ENCODE results near the gene DHX34.
"Not testable (repeated sequence)": the region's sequence is repeated elsewhere in the genome, so short reads cannot be mapped to it uniquely, and the experiment has no call there.

The DHX34 gene

GRCh38 chr19:47389150-47389556, 40.0 kb downstream of the DHX34 start:
- DNase-seq (ENCODE audit: low spot score): no peak

- no peak for DNase-seq (ENCODE audit: low spot score)
Measured at GRCh38 chr19:47390533-47391488, 41.7 kb downstream of the DHX34 start.

GRCh38 chr19:47391510-47392223, 42.6 kb downstream of the DHX34 start:
- DNase-seq (ENCODE audit: low spot score): peak; percentile 85

- DNase-seq (ENCODE audit: low spot score): no peak
Measured at GRCh38 chr19:47398707-47399597, 49.8 kb downstream of the DHX34 start.

- no peak for DNase-seq (ENCODE audit: low spot score)
Measured at GRCh38 chr19:47402504-47402903, 53.4 kb downstream of the DHX34 start.

GRCh38 chr19:47404334-47405196, 55.5 kb downstream of the DHX34 start:
- no peak for DNase-seq (ENCODE audit: low spot score)

- no peak for DNase-seq (ENCODE audit: low spot score)
Measured at GRCh38 chr19:47405197-47405550, 56.1 kb downstream of the DHX34 start.

GRCh38 chr19:47405854-47406417, 56.8 kb downstream of the DHX34 start:
- no peak for DNase-seq (ENCODE audit: low spot score)

- no peak for DNase-seq (ENCODE audit: low spot score)
Measured at GRCh38 chr19:47406711-47407416, 57.7 kb downstream of the DHX34 start.

- DNase-seq (ENCODE audit: low spot score): no peak
Measured at GRCh38 chr19:47407417-47407774, 58.3 kb downstream of the DHX34 start.

GRCh38 chr19:47408156-47408938, 59.2 kb downstream of the DHX34 start:
- no peak for DNase-seq (ENCODE audit: low spot score)

- DNase-seq (ENCODE audit: low spot score): no peak
Measured at GRCh38 chr19:47411101-47411500, 62.0 kb downstream of the DHX34 start.

- DNase-seq (ENCODE audit: low spot score): not testable (repeated sequence)
Measured at GRCh38 chr19:47411696-47412095, 62.6 kb downstream of the DHX34 start.

- DNase-seq (ENCODE audit: low spot score): no peak
Measured at GRCh38 chr19:47413941-47414340, 64.8 kb downstream of the DHX34 start.

GRCh38 chr19:47414469-47414868, 65.4 kb downstream of the DHX34 start:
- peak; percentile 17 for DNase-seq (ENCODE audit: low spot score)

- no peak for DNase-seq (ENCODE audit: low spot score)
Measured at GRCh38 chr19:47415953-47416642, 67.0 kb downstream of the DHX34 start.

- no peak for DNase-seq (ENCODE audit: low spot score)
Measured at GRCh38 chr19:47416643-47416985, 67.5 kb downstream of the DHX34 start.

GRCh38 chr19:47417107-47417745, 68.1 kb downstream of the DHX34 start:
- no peak for DNase-seq (ENCODE audit: low spot score)
